Stimulated activated CD4-positive, alpha-beta T cell treated with anti-CD3 and anti-CD28 coated beads, Interleukin-12 subunit alpha, Interleukin-12 subunit beta, amount 100 ng/mL, for 24 hours (primary cell): Measurements from ENCODE around the gene AKR1E2.
"Not testable (repeated sequence)": the region's sequence is repeated elsewhere in the genome, so short reads cannot be mapped to it uniquely, and the experiment has no call there.

ENCODE experiments used
- DNase-seq, 2 experiments: peaks; one replicate each; pipeline ENCODE4 v3.0.0-alpha.2; 2020; ENCODE audit warnings: low read depth in 2 of 2

The AKR1E2 gene

DNA sequence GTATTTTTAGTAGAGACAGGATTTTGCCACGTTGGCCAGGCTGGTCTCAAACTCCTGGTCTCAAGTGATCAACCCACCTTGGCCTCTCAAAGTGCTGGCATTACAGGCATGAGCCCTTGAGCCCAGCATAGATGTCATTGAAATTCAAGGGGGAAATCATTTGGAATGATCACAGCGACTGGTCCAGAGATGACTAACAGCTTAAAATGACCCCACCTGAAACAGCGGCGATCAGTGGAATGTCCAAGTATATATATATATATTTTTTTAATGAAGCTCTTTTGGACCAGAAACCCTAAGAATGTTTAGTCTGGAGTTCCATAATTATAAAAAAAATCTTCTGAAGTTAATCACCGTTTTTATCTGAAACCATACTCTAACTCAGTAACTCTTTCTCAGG is 12.5 kb upstream of the AKR1E2 start:
- no peak for DNase-seq

DNA sequence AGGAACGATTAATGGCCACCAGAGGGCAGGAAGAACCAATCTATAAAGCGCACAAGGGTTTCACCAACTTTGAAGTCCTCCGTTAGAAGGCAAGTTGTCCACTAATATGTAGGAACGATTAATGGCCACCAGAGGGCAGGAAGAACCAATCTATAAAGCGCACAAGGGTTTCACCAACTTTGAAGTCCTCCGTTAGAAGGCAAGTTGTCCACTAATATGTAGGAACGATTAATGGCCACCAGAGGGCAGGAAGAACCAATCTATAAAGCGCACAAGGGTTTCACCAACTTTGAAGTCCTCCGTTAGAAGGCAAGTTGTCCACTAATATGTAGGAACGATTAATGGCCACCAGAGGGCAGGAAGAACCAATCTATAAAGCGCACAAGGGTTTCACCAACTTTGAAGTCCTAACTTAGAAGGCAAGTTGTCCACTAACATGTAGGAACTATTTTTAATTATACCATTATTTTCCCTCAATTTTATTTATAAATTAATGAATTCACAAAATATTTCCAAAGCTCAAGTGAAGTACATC is 10.3 kb upstream of the AKR1E2 start:
- DNase-seq: not testable (repeated sequence)

DNA sequence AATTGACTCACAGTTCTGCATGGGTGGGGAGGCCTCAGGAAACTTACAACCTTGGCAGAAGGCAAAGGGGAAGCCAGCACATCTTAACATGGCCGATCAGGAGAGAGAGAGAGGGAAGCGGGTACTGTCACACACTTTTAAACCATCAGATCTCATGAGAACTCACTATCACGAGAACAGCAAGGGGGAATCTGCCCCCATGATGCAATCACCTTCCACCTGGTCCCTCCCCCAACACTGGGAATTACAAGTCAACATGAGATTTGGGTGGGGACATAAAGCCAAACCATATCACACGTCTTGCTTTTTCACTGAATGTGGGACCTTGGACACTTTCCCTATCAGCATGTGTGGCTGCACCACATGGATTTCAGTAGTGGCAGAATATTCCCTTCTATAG is 9.0 kb upstream of the AKR1E2 start:
- no peak for DNase-seq

DNA sequence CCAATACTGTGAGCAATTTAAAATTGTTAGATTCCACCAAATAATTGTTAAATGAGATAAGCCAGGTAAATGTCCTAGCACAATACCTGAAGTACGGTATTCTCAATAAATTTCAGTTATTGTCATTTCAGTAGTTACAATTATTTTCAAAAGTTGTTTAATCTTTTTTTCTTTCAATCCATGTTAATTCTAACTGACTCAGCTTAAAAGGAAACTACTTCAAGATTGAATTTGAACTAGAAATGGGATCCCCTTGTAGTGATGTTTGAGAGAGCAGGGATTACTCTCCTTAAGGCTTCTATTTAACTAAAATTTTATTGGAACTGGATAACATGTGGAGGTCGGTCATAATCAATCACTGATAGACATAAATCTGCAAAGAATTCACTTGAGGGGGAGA is 6.9 kb upstream of the AKR1E2 start:
- DNase-seq: no peak

DNA sequence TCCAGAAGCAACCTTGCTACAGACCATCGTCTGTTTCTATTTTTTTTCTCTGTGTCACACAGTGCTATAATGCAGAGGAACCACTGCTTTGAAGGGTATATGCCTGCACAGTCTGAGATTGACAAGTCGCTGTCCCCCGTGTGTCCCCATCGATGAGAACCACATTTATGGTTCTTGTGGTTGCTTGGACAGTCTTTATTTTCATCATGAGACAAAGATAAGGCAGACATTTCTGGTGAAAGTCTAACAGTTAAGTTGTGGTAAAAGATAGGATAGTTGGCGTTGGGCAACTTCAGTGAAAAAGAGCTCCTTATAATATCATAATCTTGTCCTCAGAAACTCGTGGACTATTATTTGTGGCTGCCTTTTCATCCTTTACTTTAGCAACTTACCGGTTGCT is 6.3 kb upstream of the AKR1E2 start:
- no peak for DNase-seq

DNA sequence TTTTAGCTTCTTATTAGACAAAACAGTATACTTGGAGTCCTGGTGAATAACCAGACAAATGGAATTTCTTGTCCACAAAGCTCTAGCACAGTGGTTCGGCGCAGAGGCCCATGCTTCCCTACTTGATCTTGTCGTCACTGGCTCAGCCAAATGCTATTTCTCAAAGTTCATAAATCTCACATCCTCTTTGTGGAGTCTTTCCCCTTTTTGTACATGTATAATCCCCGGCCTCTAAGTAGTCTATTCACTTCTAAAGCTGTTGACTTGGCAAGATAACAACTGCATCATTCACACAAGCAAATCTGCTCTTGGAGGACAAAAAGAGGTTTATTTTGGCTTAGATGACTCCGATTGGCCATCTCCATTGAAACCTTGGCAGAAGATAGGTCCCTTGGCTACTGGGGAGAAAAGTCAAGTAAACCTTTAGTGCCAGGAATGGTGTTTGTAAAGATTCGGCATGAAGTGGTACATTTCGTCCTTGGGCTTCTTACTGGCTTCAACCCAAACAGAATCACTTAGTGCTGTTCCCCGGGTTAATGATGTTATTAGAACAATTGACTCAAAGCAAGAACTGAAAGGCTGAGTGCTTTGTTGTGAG is 5.1 kb upstream of the AKR1E2 start:
- no peak for DNase-seq

DNA sequence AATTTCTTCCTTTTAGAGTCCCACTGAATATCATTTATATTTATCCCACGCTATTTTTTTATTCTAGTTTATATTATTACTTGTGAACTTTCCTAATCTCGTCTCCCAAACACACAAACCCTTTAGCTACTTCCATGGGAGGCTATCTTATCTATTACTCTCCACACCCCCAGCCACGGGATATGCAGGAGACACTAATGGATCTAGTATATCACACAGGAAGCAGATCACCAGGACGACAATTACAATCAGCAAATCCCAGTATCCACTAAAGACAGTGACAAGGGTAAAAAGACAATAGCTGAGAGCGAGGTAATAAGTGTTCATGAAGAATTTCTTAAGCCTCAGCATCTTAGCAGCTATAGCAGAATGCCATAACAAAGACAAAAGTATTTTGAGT is 3.8 kb upstream of the AKR1E2 start:
- no peak for DNase-seq

DNA sequence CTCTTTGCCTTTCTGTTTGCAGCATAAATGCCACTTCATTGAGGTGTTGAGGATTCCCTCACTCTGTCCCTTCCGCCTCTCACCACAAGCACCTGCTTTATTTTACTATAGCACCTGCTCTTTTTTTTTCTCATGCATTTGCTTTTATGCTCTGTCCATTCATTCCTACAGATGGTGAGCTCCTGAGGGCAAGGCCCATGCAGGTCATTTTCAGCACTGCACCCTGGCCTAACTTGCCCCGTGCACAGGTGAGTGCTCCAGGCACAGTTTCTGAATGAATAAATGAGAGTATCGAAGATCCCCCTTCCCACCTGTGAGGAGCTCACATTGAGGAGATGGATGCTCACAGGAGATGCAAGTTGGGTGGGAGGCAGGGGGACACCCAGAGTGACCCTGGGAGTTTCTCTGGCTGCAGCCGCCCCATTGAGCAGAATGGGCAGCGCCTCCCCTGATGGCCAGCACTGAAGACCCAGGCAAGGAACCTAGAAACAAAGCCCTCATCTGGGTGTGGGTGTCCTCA is 1.2 kb upstream of the AKR1E2 start:
- no peak for DNase-seq

DNA sequence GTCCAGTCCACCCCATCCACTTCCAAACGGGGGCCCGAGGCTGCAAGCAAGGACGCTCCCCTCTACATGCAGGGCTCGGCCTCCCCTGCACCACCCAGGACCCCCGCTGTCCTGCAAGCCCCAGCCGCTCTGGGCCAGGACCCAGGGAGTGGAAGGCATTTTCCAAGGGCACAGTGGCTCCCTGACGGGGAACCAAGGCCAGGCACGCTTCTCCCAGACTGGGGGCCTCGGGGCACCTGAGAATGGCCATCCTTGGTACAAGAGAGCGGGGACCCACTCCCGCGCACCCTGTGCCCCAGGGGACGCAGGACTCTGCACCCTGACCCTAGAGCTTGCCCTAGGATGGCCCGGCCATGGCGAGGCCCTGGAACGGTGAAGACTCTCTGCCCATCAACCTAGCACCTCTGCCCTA is 545 bp upstream of the AKR1E2 start:
- DNase-seq: no peak

DNA sequence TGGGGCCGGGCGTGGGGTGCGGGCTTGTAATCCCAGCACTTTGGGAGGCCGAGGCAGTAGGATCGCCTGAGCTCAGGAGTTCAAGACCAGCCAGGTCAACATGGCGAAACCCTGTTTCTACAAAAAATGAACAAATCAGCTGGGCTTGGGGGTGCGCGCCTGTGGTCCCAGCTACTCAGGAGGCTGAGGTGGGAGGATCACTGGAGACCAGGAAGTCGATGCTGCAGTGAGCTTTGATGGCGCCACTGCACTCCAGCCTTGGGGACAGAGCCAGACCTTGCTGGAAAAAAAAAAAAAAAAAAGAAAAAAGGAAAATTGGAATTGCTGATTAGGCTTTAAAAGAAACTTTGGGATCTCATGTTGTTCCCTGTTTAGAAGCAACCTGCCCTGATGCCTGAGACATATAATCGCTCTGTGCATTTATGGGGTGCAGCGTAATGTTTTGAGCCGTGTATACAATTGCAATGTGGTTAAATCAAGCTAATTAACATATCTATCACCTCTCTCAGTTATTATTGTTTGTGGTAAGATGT is 851 bp downstream of the AKR1E2 start:
- DNase-seq: no peak

DNA sequence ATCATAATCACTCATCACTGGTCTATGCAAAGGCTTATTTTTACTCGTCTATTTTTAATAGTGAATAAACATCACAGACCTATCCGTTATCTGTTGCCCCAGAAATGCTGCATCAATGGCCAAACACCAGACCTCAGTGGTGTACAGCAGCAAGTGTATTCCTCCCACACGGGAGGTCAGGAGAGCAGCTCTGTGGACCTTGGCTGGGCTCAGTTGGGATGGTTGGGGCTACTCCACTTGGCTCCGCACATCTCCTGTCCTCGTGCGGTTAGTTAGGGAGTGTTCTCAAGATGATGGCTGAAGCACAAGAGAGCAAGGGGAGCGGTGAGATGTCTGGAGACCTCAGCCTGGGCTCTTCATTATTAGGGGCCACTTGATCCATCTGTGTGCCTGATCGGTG is 2.0 kb downstream of the AKR1E2 start:
- no peak for DNase-seq

DNA sequence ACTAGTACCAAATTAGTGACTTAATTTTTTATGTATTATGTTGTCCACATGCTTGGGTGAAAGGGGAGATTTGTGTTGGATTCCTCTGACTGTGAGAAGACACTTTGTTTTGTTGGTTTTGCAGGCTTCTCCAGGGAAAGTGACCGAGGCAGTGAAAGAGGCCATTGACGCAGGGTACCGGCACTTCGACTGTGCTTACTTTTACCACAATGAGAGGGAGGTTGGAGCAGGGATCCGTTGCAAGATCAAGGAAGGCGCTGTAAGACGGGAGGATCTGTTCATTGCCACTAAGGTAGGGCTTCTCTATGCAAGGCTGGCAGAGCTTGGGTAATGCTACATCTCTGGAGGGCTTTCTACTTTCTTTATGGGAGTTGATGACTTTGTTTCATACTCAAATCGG is 4.5 kb downstream of the AKR1E2 start:
- no peak for DNase-seq

DNA sequence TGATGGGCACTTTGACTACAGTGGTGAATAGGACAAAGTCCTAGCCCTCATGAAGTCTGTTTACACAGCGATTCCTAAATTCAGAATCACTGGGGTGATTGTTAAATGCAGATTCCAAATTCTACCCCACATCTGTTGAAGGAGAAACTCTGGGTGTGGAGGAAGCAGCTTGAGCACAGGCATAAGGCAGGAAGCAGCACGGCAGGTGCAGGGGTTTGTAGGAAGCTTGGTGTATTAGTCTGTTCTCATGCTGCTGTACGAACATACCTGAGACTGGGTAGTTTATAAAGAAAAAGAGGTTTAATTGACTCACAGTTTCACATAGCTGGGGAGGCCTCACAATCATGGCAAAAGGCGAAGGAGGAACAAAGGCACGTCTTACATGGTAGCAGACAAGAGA is 5.1 kb downstream of the AKR1E2 start:
- no peak for DNase-seq

DNA sequence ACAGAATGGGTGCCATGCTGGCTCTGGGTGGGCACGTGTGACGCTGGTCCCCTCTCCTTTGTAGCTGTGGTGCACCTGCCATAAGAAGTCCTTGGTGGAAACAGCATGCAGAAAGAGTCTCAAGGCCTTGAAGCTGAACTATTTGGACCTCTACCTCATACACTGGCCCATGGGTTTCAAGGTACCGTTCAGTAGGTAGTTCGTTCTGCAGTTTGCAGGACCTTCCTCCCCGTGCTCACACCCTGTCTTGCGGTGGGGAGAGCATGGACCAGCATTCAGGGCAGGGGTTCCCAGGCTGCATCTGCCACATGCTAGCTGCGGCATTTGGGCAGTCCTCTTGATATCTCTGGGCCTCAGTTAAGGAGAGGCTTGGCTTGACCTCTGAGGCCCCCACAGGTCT is 7.3 kb downstream of the AKR1E2 start:
- DNase-seq: no peak

DNA sequence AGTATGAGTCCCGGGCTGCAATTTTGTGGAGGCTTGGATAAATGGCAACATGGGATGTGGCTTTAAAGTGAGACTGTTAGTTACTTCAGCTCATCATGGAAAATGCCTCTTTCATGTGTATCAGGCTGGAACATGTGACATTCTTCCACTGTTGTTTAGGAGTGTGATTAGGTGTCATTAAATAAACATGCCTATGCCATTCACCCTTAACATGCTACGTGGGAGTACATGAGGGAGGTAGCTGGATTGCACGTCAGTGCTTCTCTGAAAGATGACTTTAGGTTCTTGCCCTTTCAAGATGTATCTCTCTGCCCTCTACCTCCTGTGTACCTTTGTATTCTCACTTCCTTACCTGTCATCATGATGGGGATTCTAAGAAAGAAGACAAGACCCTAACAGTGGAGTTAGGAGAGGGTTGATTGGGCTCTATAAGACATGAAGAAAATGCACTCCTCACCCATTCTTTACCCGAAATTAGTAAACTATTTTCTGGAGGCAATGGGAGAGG is 8.9 kb downstream of the AKR1E2 start:
- no peak for DNase-seq

DNA sequence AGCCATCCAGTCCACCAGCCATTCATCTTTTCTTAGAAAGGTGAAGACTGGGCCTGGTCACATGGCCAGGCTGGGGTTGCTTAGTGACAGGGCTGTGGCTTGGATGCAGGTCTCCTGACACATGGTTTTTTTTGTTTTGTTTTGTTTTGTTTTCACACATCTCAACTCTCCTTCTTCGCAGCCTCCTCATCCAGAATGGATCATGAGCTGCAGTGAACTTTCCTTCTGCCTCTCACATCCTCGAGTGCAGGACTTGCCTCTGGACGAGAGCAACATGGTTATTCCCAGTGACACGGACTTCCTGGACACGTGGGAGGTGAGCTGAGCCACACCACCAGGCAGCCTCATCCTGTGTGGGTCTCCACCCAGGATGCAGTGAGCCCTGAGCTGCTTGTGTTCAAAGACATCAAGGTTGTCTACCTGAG is 9.5 kb downstream of the AKR1E2 start:
- no peak for DNase-seq

DNA sequence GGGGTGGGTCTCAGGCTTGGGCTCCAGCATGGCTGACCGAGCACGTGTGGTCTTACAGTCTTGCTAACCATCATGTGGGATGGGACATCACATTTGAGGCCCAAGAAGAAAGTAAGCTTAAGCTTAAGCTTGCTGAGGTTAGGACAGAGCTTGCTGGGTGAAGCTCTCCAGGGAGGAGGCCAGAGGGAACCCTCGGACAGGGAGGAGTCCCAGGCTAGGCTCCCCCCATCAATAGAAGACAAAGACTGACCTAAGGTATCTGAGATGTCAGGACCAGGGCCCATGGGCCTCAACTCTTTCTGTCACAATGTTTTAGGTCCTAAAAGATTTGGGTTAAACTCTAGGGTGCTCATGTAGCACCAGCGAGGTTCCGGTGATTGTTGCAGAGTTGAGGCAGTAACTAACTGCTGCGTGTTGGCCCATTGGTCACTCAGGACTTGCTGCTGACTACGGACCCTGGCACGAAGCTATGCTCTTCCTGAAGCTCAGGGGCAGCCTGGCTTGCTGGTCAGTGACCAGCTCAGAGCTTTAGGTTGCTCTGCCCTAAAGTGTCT is 10.5 kb downstream of the AKR1E2 start:
- DNase-seq: no peak

DNA sequence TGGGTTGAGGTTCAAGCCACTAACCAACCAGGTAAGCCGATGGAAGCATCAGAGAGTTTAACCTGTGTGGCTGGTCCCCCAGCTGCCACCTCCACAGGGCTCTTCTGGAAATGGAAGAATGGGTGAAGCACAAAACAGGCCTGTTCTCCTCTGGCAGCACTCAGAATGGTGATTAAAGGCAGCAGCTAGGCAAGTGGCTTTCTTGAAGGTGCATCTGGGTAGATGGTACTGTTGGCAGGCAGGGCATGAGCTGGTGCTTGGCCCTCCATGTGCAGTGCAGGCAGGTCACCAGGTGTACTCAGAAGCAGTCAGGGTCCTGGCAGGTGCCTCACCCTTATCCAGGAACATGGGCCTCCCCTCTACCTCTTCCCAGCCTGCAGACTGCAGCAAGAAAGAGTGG is 11.5 kb downstream of the AKR1E2 start:
- DNase-seq: no peak

DNA sequence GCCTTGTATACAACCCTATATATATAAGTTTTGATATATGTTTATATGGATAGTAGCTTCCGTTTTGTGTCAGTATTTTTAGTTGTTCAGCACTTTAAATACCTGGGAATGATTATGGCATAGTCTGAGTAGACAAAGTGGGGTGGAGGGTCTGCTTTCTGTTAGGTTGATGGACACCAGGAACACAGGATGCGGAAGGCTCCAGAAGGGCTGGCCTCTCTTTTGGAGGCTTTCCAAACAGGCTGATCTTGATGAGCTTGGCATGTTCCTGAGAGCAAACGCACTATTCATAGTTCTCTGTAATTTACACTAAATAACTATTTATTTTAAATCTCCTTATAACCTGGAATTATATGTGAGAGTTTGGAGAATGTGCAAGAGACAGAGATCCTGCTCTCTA is 12.7 kb downstream of the AKR1E2 start:
- no peak for DNase-seq

DNA sequence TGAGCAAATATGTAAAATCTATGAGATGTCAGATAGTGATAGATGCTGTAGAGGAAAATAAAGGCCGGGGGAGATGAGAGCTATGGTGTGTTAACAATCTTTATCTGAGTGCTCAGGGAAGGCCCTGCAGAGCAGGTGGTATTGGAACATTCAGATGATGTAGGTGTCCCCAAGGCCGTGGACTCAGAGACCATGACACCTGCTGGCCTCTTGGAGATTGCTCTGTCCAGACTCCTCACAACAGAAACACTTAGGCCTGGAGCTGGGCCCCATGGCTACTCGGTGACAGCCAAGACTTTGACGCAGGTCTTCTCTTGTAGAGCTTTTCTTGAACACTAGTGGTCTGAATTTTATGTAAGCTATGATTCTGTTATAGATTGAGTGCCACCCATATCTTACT is 13.3 kb downstream of the AKR1E2 start:
- no peak for DNase-seq

DNA sequence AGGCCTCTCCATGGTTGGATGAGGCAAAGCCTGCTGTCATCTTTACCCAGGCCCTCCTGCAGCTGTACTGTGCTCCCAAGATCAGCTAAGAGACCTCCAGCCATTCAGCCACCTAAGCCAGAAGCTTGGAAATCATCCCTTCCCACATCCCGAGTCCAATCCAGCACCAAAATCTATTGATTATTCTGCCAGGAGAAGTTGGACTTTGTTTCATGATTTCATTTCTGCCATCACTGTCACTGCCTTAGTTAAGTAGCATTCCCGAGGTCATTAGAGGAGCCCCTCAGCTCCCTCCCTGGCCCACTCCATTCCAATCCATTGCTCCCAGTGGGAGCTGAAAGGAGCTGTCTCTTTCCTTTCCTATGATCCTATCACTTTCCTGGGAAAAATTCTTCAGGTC is 14.1 kb downstream of the AKR1E2 start:
- no peak for DNase-seq

DNA sequence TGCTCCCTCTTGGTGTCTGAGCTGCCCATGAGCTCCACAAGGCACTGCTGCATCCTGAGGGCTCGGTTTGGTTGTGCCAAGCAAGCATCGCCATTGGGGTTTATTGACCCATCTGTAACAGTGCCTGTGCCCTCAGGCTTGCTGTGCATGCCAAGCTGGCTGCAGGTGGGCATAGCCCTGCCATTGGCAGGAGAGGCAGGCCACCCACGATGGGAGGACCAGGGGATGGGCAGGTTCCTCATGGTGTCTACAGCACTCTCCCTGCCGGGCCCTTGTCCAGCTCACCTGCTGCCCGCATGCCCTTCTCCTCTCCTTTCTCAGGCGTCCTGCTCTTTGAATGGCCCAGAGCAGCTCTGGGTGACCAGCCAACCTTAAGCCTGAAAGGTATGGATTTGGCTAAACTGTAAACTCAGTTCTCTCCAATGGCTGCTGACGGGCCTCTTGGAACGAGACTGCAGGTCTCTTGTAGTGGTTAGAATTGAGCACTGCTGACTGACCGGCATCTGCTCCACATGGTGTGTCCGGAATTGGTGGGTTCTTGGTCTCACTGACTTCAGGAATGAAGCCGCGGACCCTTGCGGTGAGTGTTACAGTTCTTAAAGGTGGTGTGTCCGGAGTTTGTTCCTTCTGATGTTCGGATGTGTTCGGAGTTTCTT is 17.6 kb downstream of the AKR1E2 start:
- no peak for DNase-seq

DNA sequence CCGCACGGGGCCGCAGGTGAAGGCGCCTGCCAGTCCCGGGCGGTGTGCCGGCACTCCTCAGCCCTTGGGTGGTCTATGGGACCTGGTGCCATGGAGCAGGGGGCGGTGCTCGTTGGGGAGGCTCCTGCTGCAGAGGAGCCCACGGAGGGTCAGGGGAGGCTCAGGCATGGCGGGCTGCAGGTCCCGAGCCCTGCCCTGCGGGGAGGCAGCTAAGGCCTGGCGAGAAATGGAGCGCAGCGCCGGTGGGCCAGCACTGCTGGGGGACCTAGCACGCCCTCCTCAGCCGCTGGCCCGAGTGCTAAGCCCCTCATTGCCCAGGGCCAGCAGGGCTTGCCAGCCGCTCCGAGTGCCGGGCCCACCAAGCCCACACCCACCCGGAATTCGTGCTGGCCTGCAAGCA is 18.9 kb downstream of the AKR1E2 start:
- no peak for DNase-seq
